T-helper 2 cell treated with Interferon-gamma antibody and Interleukin-4, amounts not matched to agents 5 μg/mL and 100 μg/mL, for 36 hours (primary cell): ENCODE data around the gene IKZF1.
A peak's percentile ranks its signal among the peaks of the same experiment; 100 is the strongest.

Experiments
- DNase-seq: peaks from one replicate; pipeline ENCODE4 v3.0.0; 2021; ENCODE audit warnings: low spot score
- H3K27ac Mint-ChIP-seq: one replicate; pipeline ENCODE4 v1.8.0; 2021; ENCODE audit warnings: mild to moderate bottlenecking, mixed read lengths
- H3K27me3 Mint-ChIP-seq: one replicate; pipeline ENCODE4 v1.8.0; 2021; ENCODE audit warnings: low read depth, mixed read lengths
- H3K36me3 Mint-ChIP-seq: one replicate; pipeline ENCODE4 v1.8.0; 2021; ENCODE audit warnings: low read depth, mixed read lengths
- H3K4me1 Mint-ChIP-seq: one replicate; pipeline ENCODE4 v1.8.0; 2021; ENCODE audit warnings: low read depth, mixed read lengths
- H3K4me3 Mint-ChIP-seq: one replicate; pipeline ENCODE4 v1.8.0; 2022; ENCODE audit warnings: mild to moderate bottlenecking, moderate library complexity, mixed read lengths
- H3K9me3 Mint-ChIP-seq: one replicate; pipeline ENCODE4 v1.8.0; 2021; ENCODE audit warnings: mixed read lengths

The IKZF1 gene

DNA sequence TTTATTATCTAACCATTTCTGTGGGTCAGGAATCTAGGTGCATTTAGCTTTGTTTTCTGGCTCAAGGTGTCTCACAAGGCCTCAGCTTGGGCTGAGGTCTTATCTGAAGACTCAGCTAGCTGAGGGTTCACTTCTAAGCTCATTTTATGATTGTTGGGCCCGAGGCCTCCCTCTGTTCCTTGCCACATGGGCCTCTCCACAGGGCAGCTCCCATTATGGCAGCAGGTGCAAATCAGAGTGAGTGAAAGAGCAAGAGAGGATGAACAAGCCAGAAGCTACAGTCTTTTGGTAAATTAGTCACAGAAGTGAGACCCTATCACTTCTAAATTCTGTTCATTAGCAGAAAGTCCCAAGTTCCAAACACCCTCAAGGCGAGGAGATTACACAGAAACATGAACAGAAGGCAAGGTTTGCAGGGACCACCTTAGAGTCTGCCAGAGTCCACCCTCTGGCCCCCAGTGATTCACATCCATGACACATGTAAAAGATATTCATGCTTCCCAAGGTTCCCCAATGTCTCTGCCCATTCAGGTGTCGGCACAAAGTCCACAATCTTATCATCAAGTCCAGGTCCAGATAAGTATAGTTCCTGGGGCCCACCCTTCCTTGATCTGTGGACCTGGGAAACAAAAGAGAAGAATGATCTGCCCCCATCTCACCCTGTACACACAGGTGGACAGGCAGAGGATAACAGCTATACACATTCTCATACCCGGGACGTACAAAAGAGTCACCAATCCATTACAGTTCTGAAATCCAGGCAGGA, 121.9 kb downstream of the IKZF1 start:
- H3K36me3 Mint-ChIP-seq, result no peaks in the 10 kb centered on the region
- no peaks in the 10 kb centered on the region for H3K27me3 Mint-ChIP-seq
- H3K4me3 Mint-ChIP-seq, result no peak overlapping the region
- H3K27ac Mint-ChIP-seq, result no peak overlapping the region
- H3K4me1 Mint-ChIP-seq, result no peaks in the 10 kb centered on the region
- DNase-seq, result no peak
- no peaks in the 10 kb centered on the region for H3K9me3 Mint-ChIP-seq

DNA sequence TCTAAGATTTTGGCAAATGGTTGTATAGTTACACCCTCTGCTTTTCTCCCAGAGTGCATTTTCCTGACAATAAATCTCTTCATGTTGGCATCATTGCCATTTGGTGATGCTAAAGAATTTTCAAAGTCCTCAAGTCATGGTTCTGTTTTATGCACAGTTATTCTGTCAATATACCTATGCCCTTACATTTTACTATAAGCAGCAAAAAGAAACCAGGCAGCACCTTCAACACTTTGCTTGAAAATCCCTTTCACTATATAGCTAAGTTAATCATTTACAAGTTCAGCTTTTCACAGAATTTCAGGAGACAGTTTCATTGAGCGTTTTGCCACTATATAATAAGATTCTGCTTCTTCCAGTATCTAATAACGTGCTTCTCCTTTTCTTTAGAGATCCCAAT, 123.0 kb downstream of the IKZF1 start:
- Mint-ChIP-seq H3K27ac (no peak overlapping the region), H3K4me3 (no peak overlapping the region), H3K9me3 (no peaks in the 10 kb centered on the region), H3K4me1 (no peaks in the 10 kb centered on the region), H3K36me3 (no peaks in the 10 kb centered on the region), H3K27me3 (no peaks in the 10 kb centered on the region)
- DNase-seq, result no peak

DNA sequence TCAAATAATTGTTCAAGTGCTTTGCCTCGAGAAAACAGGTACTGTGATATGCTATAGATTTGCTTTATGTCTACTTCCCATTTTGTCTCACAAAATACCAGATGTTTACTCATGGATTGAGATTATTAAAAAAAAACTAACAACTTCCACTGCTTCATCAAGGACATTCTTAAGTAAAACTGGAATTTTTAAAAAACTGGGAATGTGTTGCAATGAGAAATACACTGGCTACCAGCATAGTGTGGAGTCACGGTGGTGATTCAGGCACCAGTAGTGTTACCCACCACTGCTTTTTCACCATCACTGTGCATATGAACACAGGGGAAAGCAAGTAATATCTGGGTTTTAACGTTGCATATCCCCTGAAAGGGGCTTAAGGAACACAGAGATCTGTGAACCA, 124.4 kb downstream of the IKZF1 start:
- no peak overlapping the region for H3K4me3 Mint-ChIP-seq
- H3K36me3 Mint-ChIP-seq, result no peaks in the 10 kb centered on the region
- no peak overlapping the region for H3K27ac Mint-ChIP-seq
- DNase-seq, result no peak
- no peaks in the 10 kb centered on the region for H3K4me1 Mint-ChIP-seq
- no peaks in the 10 kb centered on the region for H3K27me3 Mint-ChIP-seq
- no peaks in the 10 kb centered on the region for H3K9me3 Mint-ChIP-seq

DNA sequence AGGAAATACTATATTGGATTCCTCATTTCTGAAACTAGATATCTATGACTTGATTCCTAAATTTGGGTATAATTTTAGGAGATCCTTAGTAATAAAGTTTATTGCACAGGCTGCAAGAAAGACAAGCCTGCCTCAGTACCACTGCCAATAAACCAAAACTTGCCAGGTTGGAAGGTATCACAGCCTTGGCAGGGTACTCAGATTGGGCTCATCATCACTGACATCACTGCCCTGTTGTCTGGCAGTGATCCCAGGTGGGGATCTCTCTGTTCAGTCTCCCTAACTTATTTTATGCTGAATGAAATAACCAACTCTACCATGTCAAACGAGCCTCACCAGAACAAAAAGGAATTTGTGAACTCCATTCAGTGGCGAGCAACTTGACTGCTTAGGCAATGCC, 126.8 kb downstream of the IKZF1 start:
- no peaks in the 10 kb centered on the region for H3K9me3 Mint-ChIP-seq
- H3K27ac Mint-ChIP-seq, result no peak overlapping the region
- DNase-seq, result no peak
- H3K36me3 Mint-ChIP-seq, result no peaks in the 10 kb centered on the region
- H3K4me3 Mint-ChIP-seq, result no peak overlapping the region
- no peaks in the 10 kb centered on the region for H3K27me3 Mint-ChIP-seq
- no peaks in the 10 kb centered on the region for H3K4me1 Mint-ChIP-seq

DNA sequence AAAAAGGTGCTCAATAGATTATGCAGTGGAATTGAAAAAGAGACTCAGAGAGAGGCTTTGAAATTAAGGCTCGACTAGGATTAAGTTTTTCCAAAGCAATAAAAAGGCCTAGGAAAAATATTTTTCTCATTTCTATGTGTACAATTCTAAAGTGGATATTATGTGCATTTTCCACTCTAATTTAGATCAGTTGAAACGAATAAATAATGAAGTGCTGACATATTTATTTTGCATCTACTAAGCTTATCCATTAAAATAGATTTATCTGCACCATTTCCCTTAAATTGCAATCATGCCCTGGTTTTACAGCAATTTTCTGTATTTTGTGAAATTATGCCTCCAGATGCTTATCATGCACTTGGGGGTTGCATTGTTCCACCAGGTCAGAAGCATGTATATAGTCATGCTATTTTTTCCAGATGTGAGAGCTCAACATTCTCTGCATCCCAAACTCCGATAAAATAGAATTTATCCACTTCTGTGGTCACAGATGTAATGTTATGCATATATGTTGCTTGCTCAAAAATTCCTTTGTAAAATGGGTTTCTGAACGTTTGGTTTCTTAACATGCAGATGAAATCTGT, 127.3 kb downstream of the IKZF1 start:
- Mint-ChIP-seq H3K27ac (no peak overlapping the region), H3K36me3 (peaks cover under 1% of the 10 kb centered on the region), H3K4me3 (no peak overlapping the region), H3K9me3 (no peaks in the 10 kb centered on the region), H3K27me3 (no peaks in the 10 kb centered on the region), H3K4me1 (no peaks in the 10 kb centered on the region)
- DNase-seq, result no peak

DNA sequence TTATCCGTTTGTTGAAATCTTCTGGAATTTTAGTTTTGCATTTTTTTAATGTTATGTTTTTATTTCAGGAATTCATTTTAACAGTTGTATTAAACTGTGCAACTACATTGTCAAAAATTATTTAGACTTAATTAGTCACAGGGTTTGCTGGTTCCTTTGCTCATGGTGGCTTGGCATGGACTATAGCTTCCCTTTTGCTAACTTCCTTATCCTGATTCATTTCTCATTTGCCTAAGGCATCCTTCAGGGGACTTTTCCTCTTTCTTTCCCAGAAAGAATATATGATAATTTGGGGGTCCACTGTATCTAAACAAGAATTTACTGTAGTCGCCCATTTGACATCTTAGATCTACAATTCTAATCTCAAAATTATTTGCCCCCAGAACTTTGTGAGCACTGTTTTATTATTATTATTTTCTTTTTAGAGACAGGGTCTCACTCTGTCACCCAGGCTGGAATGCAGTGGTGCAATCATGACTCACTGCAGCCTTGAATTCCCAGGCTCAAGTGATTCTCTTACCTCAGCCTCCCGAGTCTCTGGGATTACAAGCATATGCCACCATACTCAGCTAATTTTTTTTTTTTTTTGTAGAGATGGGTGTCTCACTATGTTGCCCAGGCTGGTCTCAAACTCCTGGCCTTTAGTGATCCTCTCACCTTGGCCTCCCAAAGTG, 131.8 kb downstream of the IKZF1 start:
- Mint-ChIP-seq H3K9me3 (no peaks in the 10 kb centered on the region), H3K4me3 (no peak overlapping the region)
- no peak for DNase-seq

DNA sequence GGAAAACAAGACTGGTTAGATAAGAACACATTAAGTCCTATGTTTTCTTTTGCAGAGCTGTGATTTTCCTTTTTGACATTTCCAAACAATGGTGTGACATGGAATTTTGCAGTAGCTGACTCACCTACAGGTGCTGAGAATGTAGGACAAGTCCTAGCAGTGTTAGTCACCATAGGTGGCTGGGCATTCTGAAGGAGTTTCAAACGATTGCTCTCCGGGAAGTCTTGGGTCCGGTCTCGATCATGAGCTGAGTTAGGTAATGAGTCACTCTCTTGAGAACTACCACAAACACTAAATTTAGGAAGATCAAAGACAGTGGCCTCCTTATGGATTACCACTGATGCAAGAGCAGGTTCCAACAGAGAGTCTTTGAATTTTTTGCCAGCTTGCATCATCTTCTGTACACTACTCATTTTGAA, 142.0 kb downstream of the IKZF1 start:
- Mint-ChIP-seq H3K9me3 (no peaks in the 10 kb centered on the region), H3K27me3 (no peaks in the 10 kb centered on the region), H3K36me3 (peaks cover 40% of the 10 kb centered on the region), H3K4me1 (peaks cover 48% of the 10 kb centered on the region), H3K27ac (no peak overlapping the region), H3K4me3 (peak overlapping the region; percentile 2)
- DNase-seq, result peak; percentile 38

More for the DNA sequence above, 131.8 kb downstream of the IKZF1 start:
- Mint-ChIP-seq H3K4me1 (peaks cover 2% of the 10 kb centered on the region), H3K36me3 (peaks cover 24% of the 10 kb centered on the region), H3K27ac (no peak overlapping the region), H3K27me3 (no peaks in the 10 kb centered on the region)

DNA sequence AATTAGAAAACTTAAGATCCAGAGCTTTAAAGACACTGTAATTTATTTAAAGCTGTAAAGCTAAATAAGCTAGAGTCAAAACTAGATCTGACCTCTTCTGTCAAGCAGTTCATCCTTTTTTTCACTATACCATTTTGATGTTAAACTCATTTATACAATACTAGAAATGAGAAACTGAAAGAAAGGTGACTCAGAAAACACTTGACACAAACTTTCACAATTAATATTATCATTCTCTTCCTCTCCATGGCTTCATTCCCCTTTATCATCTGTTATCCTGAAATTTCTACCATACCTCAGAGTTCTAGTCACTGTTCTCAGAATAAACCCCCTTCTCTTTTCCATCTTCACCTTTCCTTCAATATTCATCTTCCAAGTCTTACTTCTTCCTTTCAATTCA, 144.3 kb downstream of the IKZF1 start:
- DNase-seq, result no peak
- peak overlapping the region; percentile 77 for H3K4me3 Mint-ChIP-seq
- H3K36me3 Mint-ChIP-seq, result peaks cover 32% of the 10 kb centered on the region
- no peaks in the 10 kb centered on the region for H3K9me3 Mint-ChIP-seq
- H3K27ac Mint-ChIP-seq, result peak overlapping the region; percentile 76
- H3K4me1 Mint-ChIP-seq, result peaks cover 45% of the 10 kb centered on the region
- peaks cover 8% of the 10 kb centered on the region for H3K27me3 Mint-ChIP-seq

DNA sequence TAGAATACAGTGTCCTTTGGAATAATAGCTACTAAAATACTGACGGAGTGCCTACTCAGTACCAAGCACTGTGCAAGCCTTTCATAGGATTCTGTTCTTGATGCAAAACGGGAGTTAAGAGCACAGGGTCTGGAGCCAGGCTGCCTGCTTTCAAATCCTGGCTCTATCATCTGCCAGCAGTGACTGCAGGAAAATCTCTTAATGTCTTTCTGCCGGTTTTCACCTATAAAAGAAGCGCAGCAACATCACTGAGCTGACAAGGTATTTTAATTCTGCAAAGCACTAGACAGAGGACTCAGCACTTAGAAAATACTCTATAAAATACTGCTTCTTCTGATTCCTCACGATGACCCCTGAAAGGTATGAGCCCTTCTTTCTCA, 145.0 kb downstream of the IKZF1 start:
- peaks cover 45% of the 10 kb centered on the region for H3K4me1 Mint-ChIP-seq
- H3K36me3 Mint-ChIP-seq, result peaks cover 27% of the 10 kb centered on the region
- H3K9me3 Mint-ChIP-seq, result no peaks in the 10 kb centered on the region

DNA sequence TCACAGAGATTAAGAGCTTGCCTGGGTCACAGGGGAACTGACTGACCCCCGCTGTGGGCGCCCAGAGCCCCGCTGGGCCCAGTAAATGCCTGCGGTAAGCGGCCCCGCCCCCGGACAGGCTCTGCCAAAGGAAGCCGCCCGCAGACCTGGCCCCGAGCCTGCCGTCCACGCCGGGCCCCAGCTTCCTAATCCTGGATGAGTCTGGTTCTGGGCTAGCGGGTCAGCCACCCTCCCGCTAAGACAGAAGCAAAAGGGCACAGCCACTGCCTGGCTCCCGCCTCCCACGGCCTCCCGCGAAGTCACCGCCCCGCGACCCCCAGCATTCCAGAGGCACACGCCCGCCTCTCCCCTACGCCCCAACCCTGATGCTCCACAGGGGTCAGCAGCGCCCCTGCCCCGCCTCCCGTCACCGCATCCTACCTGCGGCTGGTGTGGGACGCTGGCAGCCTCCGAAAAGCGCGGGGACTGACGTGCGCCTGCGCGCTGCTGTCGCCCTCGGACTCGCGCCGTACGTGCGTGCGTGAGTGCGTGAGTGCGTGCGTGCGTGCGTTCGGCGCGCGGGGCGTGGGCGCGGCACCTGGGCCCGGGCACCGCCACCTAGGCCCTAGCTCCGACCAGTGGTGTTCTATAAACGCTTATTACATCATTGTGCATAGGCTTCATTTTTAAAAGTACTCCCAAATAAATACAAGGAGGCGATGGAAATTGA, 145.5 kb downstream of the IKZF1 start, which contains the start of gene FIGNL1:
FIGNL1 (minus strand) TSS at position 470 of the 709 bp plus-strand sequence. CDS start 3,063 bp downstream, outside the sequence.
- peaks cover 40% of the 10 kb centered on the region for H3K4me1 Mint-ChIP-seq
- peaks cover 8% of the 10 kb centered on the region for H3K27me3 Mint-ChIP-seq
- H3K27ac Mint-ChIP-seq, result peak within 1 kb of the TSS; percentile 94
- H3K9me3 Mint-ChIP-seq, result no peaks in the 10 kb centered on the region
- H3K4me3 Mint-ChIP-seq, result peak within 1 kb of the TSS; percentile 77
- peaks cover 26% of the 10 kb centered on the region for H3K36me3 Mint-ChIP-seq
- DNase-seq, result peak; percentile 88

More for the DNA sequence above, 145.0 kb downstream of the IKZF1 start:
- Mint-ChIP-seq H3K4me3 (peak overlapping the region; percentile 77), H3K27me3 (peaks cover 8% of the 10 kb centered on the region), H3K27ac (peak overlapping the region; percentile 76)
- DNase-seq, result no peak

DNA sequence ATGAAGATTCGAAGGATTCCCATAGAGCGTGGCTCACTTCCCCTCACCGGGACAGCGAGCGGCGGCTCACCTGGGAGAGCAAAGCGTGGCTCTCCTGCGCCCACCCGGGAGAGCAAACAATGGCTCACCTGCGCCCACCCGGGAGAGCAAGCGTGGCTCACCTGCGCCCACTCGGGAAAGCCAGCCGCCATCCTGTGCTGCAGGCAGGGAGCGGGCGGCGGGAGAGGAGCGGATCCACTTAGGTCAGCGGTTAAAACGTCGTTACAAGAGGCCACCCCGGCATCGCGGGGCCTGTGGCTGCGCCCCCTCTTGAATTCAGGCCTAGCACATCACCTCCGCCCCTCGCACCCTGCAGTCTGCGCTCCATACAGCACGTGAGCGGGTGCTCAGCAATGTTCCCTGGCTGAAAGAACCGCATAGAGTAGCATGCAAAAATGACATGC, 146.1 kb downstream of the IKZF1 start:
- DNase-seq, result peak; percentile 13
- H3K27me3 Mint-ChIP-seq, result peaks cover 12% of the 10 kb centered on the region
- peaks cover 35% of the 10 kb centered on the region for H3K4me1 Mint-ChIP-seq
- peak overlapping the region; percentile 94 for H3K27ac Mint-ChIP-seq
- no peaks in the 10 kb centered on the region for H3K9me3 Mint-ChIP-seq
- H3K4me3 Mint-ChIP-seq, result peak overlapping the region; percentile 77
- peaks cover 21% of the 10 kb centered on the region for H3K36me3 Mint-ChIP-seq
